Measurements from ENCODE around the gene NFILZ.
A peak's percentile ranks its signal among the peaks of the same experiment; 100 is the strongest.

NFILZ gene

DNA sequence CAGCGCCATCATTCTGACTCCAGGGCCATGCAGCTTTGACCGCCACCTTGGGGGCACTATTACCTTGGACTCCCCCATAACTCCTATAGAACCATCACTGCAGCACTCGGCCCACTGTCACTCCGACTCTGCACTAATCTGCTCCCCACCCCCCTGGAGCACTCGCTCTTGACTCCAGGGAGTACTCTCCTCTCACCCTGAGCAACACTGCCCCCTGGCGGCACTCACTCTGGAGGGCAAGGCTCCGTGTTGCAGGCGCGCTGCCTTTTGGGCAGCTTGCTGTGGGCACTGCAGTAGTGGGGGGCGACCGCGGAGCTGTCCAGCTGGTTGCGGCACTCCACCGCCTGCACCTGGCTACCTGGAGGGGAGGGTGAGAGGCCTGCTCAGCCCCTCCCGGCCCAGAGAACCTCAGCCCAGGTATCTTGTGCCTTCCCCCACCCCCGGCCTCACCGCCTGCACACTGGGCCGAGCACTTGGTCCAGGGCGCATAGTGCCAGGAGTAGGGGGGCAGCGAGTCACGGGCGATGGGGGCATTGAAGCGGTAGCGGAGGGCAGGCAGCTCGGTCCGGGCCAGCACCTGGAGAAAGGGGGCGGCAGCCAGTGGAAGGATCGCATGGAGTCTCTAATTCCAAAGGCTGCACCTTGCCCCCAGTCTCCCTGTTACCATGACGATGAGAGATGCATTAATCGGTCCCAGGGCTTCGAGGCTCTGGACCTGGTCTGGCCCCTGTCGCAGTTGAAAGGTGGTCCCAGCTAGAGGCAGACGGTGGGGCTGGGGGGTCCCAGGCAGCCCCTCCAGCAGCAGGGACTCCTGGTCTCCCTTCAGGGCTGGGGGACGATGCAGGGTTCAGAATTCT is 44.3 kb upstream of the NFILZ start:
- no peaks in the 10 kb centered on the region for H3K36me3 ChIP-seq (ENCODE audit: insufficient read depth, low read length)
- no peak overlapping the region for H3K4me2 ChIP-seq (ENCODE audit: low read depth, low read length, poor library complexity, severe bottlenecking)
- H3K27me3 ChIP-seq (ENCODE audit: insufficient read depth, low read length, poor library complexity, severe bottlenecking) = no peaks in the 10 kb centered on the region
- no peaks in the 10 kb centered on the region for H3K4me1 ChIP-seq (ENCODE audit: insufficient read depth, low read length, poor library complexity, severe bottlenecking)
- H4K20me1 ChIP-seq (ENCODE audit: insufficient read depth, low read length, poor library complexity, severe bottlenecking) = no peaks in the 10 kb centered on the region
- no peaks in the 10 kb centered on the region for H3K9me2 ChIP-seq (replicated peaks; ENCODE audit: low read depth, low read length)
- no peaks in the 10 kb centered on the region for H3K79me2 ChIP-seq (ENCODE audit: insufficient read depth, low read length)
- no peak overlapping the region for H2AFZ ChIP-seq (ENCODE audit: low read length)
- H3K9ac ChIP-seq (ENCODE audit: low read depth, low read length, poor library complexity, severe bottlenecking) = no peak overlapping the region
- no peaks in the 10 kb centered on the region for H3K9me3 ChIP-seq (ENCODE audit: insufficient read depth, low read depth, low read length)
- no peak overlapping the region for H3K4me3 ChIP-seq (ENCODE audit: low read length, poor library complexity, severe bottlenecking)
- TF ChIP-seq CTCF (conservative IDR thresholded peaks at IDR 0.05; ENCODE audit: low read length) (peak; percentile 71), EZH2phosphoT487 (IDR thresholded peaks at IDR 0.05; ENCODE audit: borderline replicate concordance) (no peak)
- no peaks in the 10 kb centered on the region for H3F3A ChIP-seq (ENCODE audit: low read depth)

DNA sequence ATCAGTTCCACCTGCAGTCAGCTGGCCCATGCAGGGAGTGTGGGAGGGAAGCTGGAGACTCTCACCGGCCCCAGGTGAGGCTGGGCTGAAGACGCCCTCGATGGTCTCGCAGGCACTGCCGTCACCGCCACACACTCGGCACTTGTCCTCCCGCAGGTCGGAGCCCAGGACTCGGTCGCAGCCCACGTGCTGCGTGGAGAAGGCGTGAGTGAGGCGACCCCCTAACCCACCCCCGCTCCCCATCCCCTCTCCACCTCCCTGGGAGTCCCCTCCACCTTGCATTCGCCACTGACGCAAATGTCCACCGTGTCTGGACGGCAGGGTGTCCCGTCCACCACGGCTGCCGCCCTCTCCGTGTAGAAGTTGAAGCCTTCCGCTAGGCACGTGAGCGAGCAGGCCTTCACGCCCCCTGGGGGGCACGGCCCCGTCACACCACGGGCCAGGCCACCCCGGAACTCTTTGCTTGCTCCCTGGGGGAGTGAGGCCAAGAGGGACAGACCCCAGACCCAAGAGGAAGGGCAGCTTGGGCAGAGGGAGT is 41.2 kb upstream of the NFILZ start:
- Histone ChIP-seq H3K4me1 (ENCODE audit: insufficient read depth, low read length, poor library complexity, severe bottlenecking) (no peaks in the 10 kb centered on the region), H3K9me3 (ENCODE audit: insufficient read depth, low read depth, low read length) (peaks cover 7% of the 10 kb centered on the region; the same call in 1 of the 2 replicates), H3K79me2 (ENCODE audit: insufficient read depth, low read length) (no peaks in the 10 kb centered on the region), H3K9me2 (replicated peaks; ENCODE audit: low read depth, low read length) (no peaks in the 10 kb centered on the region), H3K36me3 (ENCODE audit: insufficient read depth, low read length) (no peaks in the 10 kb centered on the region), H3F3A (ENCODE audit: low read depth) (no peaks in the 10 kb centered on the region), H3K4me2 (ENCODE audit: low read depth, low read length, poor library complexity, severe bottlenecking) (no peak overlapping the region), H3K4me3 (ENCODE audit: low read length, poor library complexity, severe bottlenecking) (no peak overlapping the region), H3K27me3 (ENCODE audit: insufficient read depth, low read length, poor library complexity, severe bottlenecking) (no peaks in the 10 kb centered on the region), H4K20me1 (ENCODE audit: insufficient read depth, low read length, poor library complexity, severe bottlenecking) (no peaks in the 10 kb centered on the region), H2AFZ (ENCODE audit: low read length) (no peak overlapping the region), H3K9ac (ENCODE audit: low read depth, low read length, poor library complexity, severe bottlenecking) (no peak overlapping the region)
- TF ChIP-seq EZH2phosphoT487 (IDR thresholded peaks at IDR 0.05; ENCODE audit: borderline replicate concordance) = no peak
- no peak for TF ChIP-seq CTCF (conservative IDR thresholded peaks at IDR 0.05; ENCODE audit: low read length)

GRCh38 chr19:8592231-8593009 is 38.0 kb upstream of the NFILZ start:
- H3K4me3 ChIP-seq (ENCODE audit: low read length, poor library complexity, severe bottlenecking) = no peak overlapping the region
- no peaks in the 10 kb centered on the region; the same call in 1 of the 2 replicates for H3K36me3 ChIP-seq (ENCODE audit: insufficient read depth, low read length)
- no peak overlapping the region for H3K9ac ChIP-seq (ENCODE audit: low read depth, low read length, poor library complexity, severe bottlenecking)
- no peaks in the 10 kb centered on the region for H3K4me1 ChIP-seq (ENCODE audit: insufficient read depth, low read length, poor library complexity, severe bottlenecking)
- H3K27me3 ChIP-seq (ENCODE audit: insufficient read depth, low read length, poor library complexity, severe bottlenecking) = no peaks in the 10 kb centered on the region
- no peak overlapping the region for H3K4me2 ChIP-seq (ENCODE audit: low read depth, low read length, poor library complexity, severe bottlenecking)
- H3K9me2 ChIP-seq (replicated peaks; ENCODE audit: low read depth, low read length) = no peaks in the 10 kb centered on the region
- TF ChIP-seq CTCF (conservative IDR thresholded peaks at IDR 0.05; ENCODE audit: low read length) (no peak), EZH2phosphoT487 (IDR thresholded peaks at IDR 0.05; ENCODE audit: borderline replicate concordance) (no peak)
- no peaks in the 10 kb centered on the region for H3F3A ChIP-seq (ENCODE audit: low read depth)
- H2AFZ ChIP-seq (ENCODE audit: low read length) = no peak overlapping the region
- H4K20me1 ChIP-seq (ENCODE audit: insufficient read depth, low read length, poor library complexity, severe bottlenecking) = no peaks in the 10 kb centered on the region
- H3K79me2 ChIP-seq (ENCODE audit: insufficient read depth, low read length) = no peaks in the 10 kb centered on the region
- peaks cover 7% of the 10 kb centered on the region; the same call in 1 of the 2 replicates for H3K9me3 ChIP-seq (ENCODE audit: insufficient read depth, low read depth, low read length)
